ENCODE results near the gene EXOC6.
A peak's percentile ranks its signal among the peaks of the same experiment; 100 is the strongest.

The EXOC6 gene

GRCh38 chr10:92810934-92811532 is 37.3 kb upstream of the EXOC6 start:
- no peak for DNase-seq (ENCODE audit: low read depth)
- no peak overlapping the region for H3K4me3 ChIP-seq (ENCODE audit: low read depth, low read length)
- in situ Hi-C loops (cut with HindIII; ENCODE audit: low sequenced_read_pairs) = no loop called here
- no peak for TF ChIP-seq CTCF (IDR thresholded peaks at IDR 0.05; ENCODE audit: low read depth, low read length, missing control alignments)

- in situ Hi-C loops (cut with HindIII; ENCODE audit: low sequenced_read_pairs) = no loop called here
- no peak overlapping the region for H3K4me3 ChIP-seq (ENCODE audit: low read depth, low read length)
- no peak for TF ChIP-seq CTCF (IDR thresholded peaks at IDR 0.05; ENCODE audit: low read depth, low read length, missing control alignments)
- DNase-seq (ENCODE audit: low read depth) = no peak
Measured at GRCh38 chr10:92811986-92812385, 36.3 kb upstream of the EXOC6 start.

GRCh38 chr10:92813979-92814378 is 34.3 kb upstream of the EXOC6 start:
- no peak for DNase-seq (ENCODE audit: low read depth)
- in situ Hi-C loops (cut with HindIII; ENCODE audit: low sequenced_read_pairs) = no loop called here
- TF ChIP-seq CTCF (IDR thresholded peaks at IDR 0.05; ENCODE audit: low read depth, low read length, missing control alignments) = no peak
- no peak overlapping the region for H3K4me3 ChIP-seq (ENCODE audit: low read depth, low read length)

- DNase-seq (ENCODE audit: low read depth) = no peak
- no peak overlapping the region for H3K4me3 ChIP-seq (ENCODE audit: low read depth, low read length)
- TF ChIP-seq CTCF (IDR thresholded peaks at IDR 0.05; ENCODE audit: low read depth, low read length, missing control alignments) = no peak
- in situ Hi-C loops (cut with HindIII; ENCODE audit: low sequenced_read_pairs) = no loop called here
Measured at GRCh38 chr10:92814790-92815189, 33.5 kb upstream of the EXOC6 start.

DNA sequence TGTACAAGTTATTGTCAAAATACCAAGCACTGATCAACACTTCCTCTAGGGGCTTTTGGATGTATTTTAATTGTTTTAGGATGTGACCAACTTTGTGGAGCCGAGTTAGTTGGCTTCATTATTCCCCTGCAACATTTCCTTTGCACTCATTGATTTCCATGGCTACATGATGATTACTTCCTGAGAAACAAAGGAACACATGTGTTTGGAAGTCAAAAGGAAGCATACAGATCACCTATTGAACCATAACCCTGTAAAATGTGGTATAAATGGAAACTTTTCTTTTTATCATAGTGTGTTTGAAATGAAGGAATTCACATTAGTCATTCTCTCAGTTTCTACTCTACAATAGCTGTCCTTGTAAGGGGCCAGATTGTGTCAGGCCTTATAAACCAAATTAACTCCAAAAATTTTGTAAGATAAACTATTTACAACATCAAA is 32.2 kb upstream of the EXOC6 start:
- H3K4me3 ChIP-seq (ENCODE audit: low read depth, low read length) = no peak overlapping the region
- in situ Hi-C loops (cut with HindIII; ENCODE audit: low sequenced_read_pairs) = no loop called here
- TF ChIP-seq CTCF (IDR thresholded peaks at IDR 0.05; ENCODE audit: low read depth, low read length, missing control alignments) = no peak
- DNase-seq (ENCODE audit: low read depth) = no peak

GRCh38 chr10:92822060-92822634 is 26.2 kb upstream of the EXOC6 start:
- DNase-seq (ENCODE audit: low read depth) = peak; percentile 57
- in situ Hi-C loops (cut with HindIII; ENCODE audit: low sequenced_read_pairs) = no loop called here
- no peak overlapping the region for H3K4me3 ChIP-seq (ENCODE audit: low read depth, low read length)
- no peak for TF ChIP-seq CTCF (IDR thresholded peaks at IDR 0.05; ENCODE audit: low read depth, low read length, missing control alignments)
